ENCODE data around the gene SMCHD1. TPM values are rescaled to one million over a fixed set of nuclear protein-coding genes. Genes with fewer than 3 reads are reported as not detected.
"Not testable (repeated sequence)": the region's sequence is repeated elsewhere in the genome, so short reads cannot be mapped to it uniquely, and the experiment has no call there.

Gene SMCHD1
- total RNA-seq, 2 experiments from 2014 or later: 137 to 142 TPM

- Mint-ChIP-seq H3K4me1 (ENCODE audit: low read depth) (peaks cover 31% of the 10 kb centered on the region), H3K27ac (peak overlapping the region; percentile 4)
Observed at GRCh38 chr18:2716394-2717326, 61.1 kb downstream of the SMCHD1 start.

DNA sequence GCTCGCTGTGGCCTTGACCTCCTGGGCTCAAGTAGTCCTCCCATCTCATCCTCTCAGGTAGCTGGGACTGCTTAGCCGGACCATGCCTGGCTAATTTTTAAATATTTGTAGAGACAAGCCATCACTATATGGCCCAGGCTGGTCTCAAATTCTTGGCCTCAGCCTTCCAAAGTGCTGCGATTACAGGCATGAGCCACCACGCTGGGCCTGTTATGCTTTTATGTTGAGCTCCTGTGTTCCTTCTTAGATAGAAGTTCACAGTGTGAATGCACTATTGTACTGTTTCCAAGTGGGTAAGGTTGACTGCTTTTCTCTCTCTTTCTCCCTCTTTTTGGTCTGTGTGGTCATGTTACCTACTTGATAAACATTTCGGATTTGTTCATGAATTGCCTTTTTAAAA is 61.9 kb downstream of the SMCHD1 start:
- H3K9me3 Mint-ChIP-seq (ENCODE audit: insufficient read depth): no peaks in the 10 kb centered on the region
- H3K4me3 Mint-ChIP-seq: no peak overlapping the region
- POLR2A ChIA-PET: no interaction called here
- ATAC-seq (no peak), DNase-seq (no peak)
- CTCF ChIA-PET: interaction anchor here (0.5 kb wide), 1 partner anchor 284 kb away, joined by 3 read pairs; no protein-coding TSS in a partner anchor
- peaks cover 26% of the 10 kb centered on the region for H3K4me1 Mint-ChIP-seq (ENCODE audit: low read depth)
- peaks cover 80% of the 10 kb centered on the region for H3K36me3 Mint-ChIP-seq (ENCODE audit: low read depth)
- H3K27ac Mint-ChIP-seq: no peak overlapping the region
- H3K27me3 Mint-ChIP-seq (ENCODE audit: low read depth): no peaks in the 10 kb centered on the region

More at GRCh38 chr18:2716394-2717326, 61.1 kb downstream of the SMCHD1 start:
- peaks cover 86% of the 10 kb centered on the region for H3K36me3 Mint-ChIP-seq (ENCODE audit: low read depth)
- ChIA-PET POLR2A (no interaction called here), CTCF (no interaction called here)
- H3K9me3 Mint-ChIP-seq (ENCODE audit: insufficient read depth): no peaks in the 10 kb centered on the region
- ATAC-seq: no peak
- no peak overlapping the region for H3K4me3 Mint-ChIP-seq
- no peaks in the 10 kb centered on the region for H3K27me3 Mint-ChIP-seq (ENCODE audit: low read depth)
- DNase-seq: no peak

- Mint-ChIP-seq H3K27me3 (ENCODE audit: low read depth) (no peaks in the 10 kb centered on the region), H3K27ac (no peak overlapping the region), H3K36me3 (ENCODE audit: low read depth) (peaks cover 79% of the 10 kb centered on the region), H3K9me3 (ENCODE audit: insufficient read depth) (no peaks in the 10 kb centered on the region), H3K4me3 (no peak overlapping the region), H3K4me1 (ENCODE audit: low read depth) (peaks cover 19% of the 10 kb centered on the region)
- POLR2A ChIA-PET: no interaction called here
- DNase-seq (no peak), ATAC-seq (no peak)
- CTCF ChIA-PET: no interaction called here
Observed at GRCh38 chr18:2719040-2719439, 63.5 kb downstream of the SMCHD1 start.

GRCh38 chr18:2723207-2723606 is 67.7 kb downstream of the SMCHD1 start:
- Mint-ChIP-seq H3K27me3 (ENCODE audit: low read depth) (no peaks in the 10 kb centered on the region), H3K27ac (peak overlapping the region; percentile 12), H3K4me1 (ENCODE audit: low read depth) (peaks cover 10% of the 10 kb centered on the region), H3K36me3 (ENCODE audit: low read depth) (peaks cover 69% of the 10 kb centered on the region), H3K9me3 (ENCODE audit: insufficient read depth) (no peaks in the 10 kb centered on the region), H3K4me3 (no peak overlapping the region)
- ATAC-seq (no peak), DNase-seq (no peak)
- CTCF ChIA-PET: interaction anchor here (1.3 kb wide), 1 partner anchor 49 kb away, joined by 3 read pairs; no protein-coding TSS in a partner anchor
- POLR2A ChIA-PET: interaction anchor here (1.2 kb wide), 1 partner anchor 86 kb away, joined by 3 read pairs; no protein-coding TSS in a partner anchor

DNA sequence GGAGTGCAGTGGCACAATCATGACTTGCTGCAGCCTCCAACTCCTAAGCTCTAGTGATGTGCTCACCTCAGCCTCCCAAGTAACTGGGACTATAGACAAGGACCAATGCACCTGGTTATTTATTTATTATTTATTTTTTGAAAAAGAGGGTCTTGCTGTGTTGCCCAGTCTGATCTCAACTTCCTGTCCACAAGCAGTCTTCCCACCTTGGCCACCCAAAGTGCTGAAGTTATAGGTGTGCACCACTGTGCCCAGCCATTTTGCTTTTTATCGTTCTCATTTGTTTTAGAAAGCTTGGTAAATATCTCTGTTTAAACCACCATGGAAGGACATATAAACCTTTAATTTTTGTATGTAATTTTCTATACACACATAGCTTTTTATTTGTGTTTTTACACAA is 74.2 kb downstream of the SMCHD1 start:
- Mint-ChIP-seq H3K9me3 (ENCODE audit: insufficient read depth) (no peaks in the 10 kb centered on the region), H3K27ac (no peak overlapping the region), H3K4me1 (ENCODE audit: low read depth) (peaks cover 2% of the 10 kb centered on the region), H3K36me3 (ENCODE audit: low read depth) (peaks cover 75% of the 10 kb centered on the region), H3K27me3 (ENCODE audit: low read depth) (no peaks in the 10 kb centered on the region), H3K4me3 (no peak overlapping the region)
- ATAC-seq: no peak
- no peak for DNase-seq
- POLR2A ChIA-PET: interaction anchor here (1.1 to 1.4 kb wide), 2 partner anchors 55 to 158 kb away, joined by 3 read pairs; no protein-coding TSS in a partner anchor
- CTCF ChIA-PET: interaction anchor here (1.3 kb wide), 1 partner anchor 156 kb away, joined by 3 read pairs; no protein-coding TSS in a partner anchor

DNA sequence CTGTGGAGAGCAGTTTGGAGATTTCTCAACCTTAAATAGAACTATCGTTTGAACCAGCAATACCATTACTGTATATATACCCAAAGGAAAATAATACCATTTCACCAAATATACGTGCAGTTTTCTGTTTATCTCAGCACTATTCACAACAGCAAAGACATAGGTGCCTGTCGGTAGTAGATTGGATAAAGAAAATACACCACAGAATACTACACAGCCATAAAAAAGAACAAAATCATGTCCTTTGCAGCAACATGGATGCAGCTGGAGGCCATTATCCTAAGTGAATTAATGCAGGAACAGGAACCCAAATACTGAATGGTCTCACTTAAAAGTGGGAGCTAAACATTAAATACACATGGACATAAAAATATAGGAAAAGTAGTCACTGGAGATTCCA is 81.3 kb downstream of the SMCHD1 start:
- H3K4me1 Mint-ChIP-seq (ENCODE audit: low read depth): peaks cover 4% of the 10 kb centered on the region
- H3K9me3 Mint-ChIP-seq (ENCODE audit: insufficient read depth): no peaks in the 10 kb centered on the region
- no peaks in the 10 kb centered on the region for H3K27me3 Mint-ChIP-seq (ENCODE audit: low read depth)
- ATAC-seq (no peak), DNase-seq (no peak)
- H3K36me3 Mint-ChIP-seq (ENCODE audit: low read depth): peaks cover 85% of the 10 kb centered on the region
- ChIA-PET CTCF (no interaction called here), POLR2A (no interaction called here)
- H3K27ac Mint-ChIP-seq: no peak overlapping the region
- H3K4me3 Mint-ChIP-seq: no peak overlapping the region

GRCh38 chr18:2740082-2740481 is 84.6 kb downstream of the SMCHD1 start:
- H3K4me3 Mint-ChIP-seq; H3K4me1 Mint-ChIP-seq (ENCODE audit: low read depth); H3K9me3 Mint-ChIP-seq (ENCODE audit: insufficient read depth); ATAC-seq; H3K27me3 Mint-ChIP-seq (ENCODE audit: low read depth); CTCF ChIA-PET; DNase-seq; POLR2A ChIA-PET: not testable (repeated sequence)
- H3K36me3 Mint-ChIP-seq (ENCODE audit: low read depth): peaks cover 86% of the 10 kb centered on the region
- peak overlapping the region; percentile 37 for H3K27ac Mint-ChIP-seq

GRCh38 chr18:2746274-2746673 is 90.7 kb downstream of the SMCHD1 start:
- Mint-ChIP-seq H3K27me3 (ENCODE audit: low read depth) (no peaks in the 10 kb centered on the region), H3K4me1 (ENCODE audit: low read depth) (peaks cover 21% of the 10 kb centered on the region), H3K36me3 (ENCODE audit: low read depth) (peaks cover 79% of the 10 kb centered on the region), H3K27ac (no peak overlapping the region), H3K4me3 (no peak overlapping the region), H3K9me3 (ENCODE audit: insufficient read depth) (no peaks in the 10 kb centered on the region)
- POLR2A ChIA-PET: no interaction called here
- CTCF ChIA-PET: no interaction called here
- no peak for DNase-seq
- ATAC-seq: no peak

GRCh38 chr18:2758309-2758708 is 102.8 kb downstream of the SMCHD1 start:
- Mint-ChIP-seq H3K9me3 (ENCODE audit: insufficient read depth) (no peaks in the 10 kb centered on the region), H3K36me3 (ENCODE audit: low read depth) (peaks cover 54% of the 10 kb centered on the region), H3K4me3 (no peak overlapping the region), H3K27me3 (ENCODE audit: low read depth) (no peaks in the 10 kb centered on the region), H3K4me1 (ENCODE audit: low read depth) (peaks cover 16% of the 10 kb centered on the region), H3K27ac (peak overlapping the region; percentile 55)
- DNase-seq (no peak), ATAC-seq (no peak)
- ChIA-PET CTCF (no interaction called here), POLR2A (no interaction called here)

GRCh38 chr18:2774669-2775068 is 119.1 kb downstream of the SMCHD1 start:
- Mint-ChIP-seq H3K36me3 (ENCODE audit: low read depth) (peaks cover 68% of the 10 kb centered on the region), H3K4me1 (ENCODE audit: low read depth) (no peaks in the 10 kb centered on the region), H3K27me3 (ENCODE audit: low read depth) (no peaks in the 10 kb centered on the region), H3K9me3 (ENCODE audit: insufficient read depth) (no peaks in the 10 kb centered on the region), H3K27ac (no peak overlapping the region), H3K4me3 (no peak overlapping the region)
- ChIA-PET CTCF (no interaction called here), POLR2A (no interaction called here)
- ATAC-seq (no peak), DNase-seq (no peak)

GRCh38 chr18:2776601-2777000 is 121.1 kb downstream of the SMCHD1 start:
- Mint-ChIP-seq H3K36me3 (ENCODE audit: low read depth) (peaks cover 64% of the 10 kb centered on the region), H3K9me3 (ENCODE audit: insufficient read depth) (no peaks in the 10 kb centered on the region), H3K4me1 (ENCODE audit: low read depth) (no peaks in the 10 kb centered on the region), H3K27me3 (ENCODE audit: low read depth) (no peaks in the 10 kb centered on the region), H3K4me3 (no peak overlapping the region), H3K27ac (no peak overlapping the region)
- no peak for DNase-seq
- no peak for ATAC-seq
- ChIA-PET CTCF (interaction anchor here (1.0 kb wide), 1 partner anchor 9 kb away, joined by 3 read pairs; no protein-coding TSS in a partner anchor), POLR2A (interaction anchor here (0.7 kb wide), 1 partner anchor 66 kb away, joined by 4 read pairs; no protein-coding TSS in a partner anchor)

- CTCF ChIA-PET: interaction anchor here (1.0 kb wide), 1 partner anchor 8 kb away, joined by 3 read pairs; no protein-coding TSS in a partner anchor
- H3K4me3 Mint-ChIP-seq: no peak overlapping the region
- ATAC-seq (no peak), DNase-seq (no peak)
- POLR2A ChIA-PET: interaction anchor here (0.7 kb wide), 1 partner anchor 66 kb away, joined by 4 read pairs; no protein-coding TSS in a partner anchor
- no peak overlapping the region for H3K27ac Mint-ChIP-seq
- H3K36me3 Mint-ChIP-seq (ENCODE audit: low read depth): peaks cover 67% of the 10 kb centered on the region
- no peaks in the 10 kb centered on the region for H3K9me3 Mint-ChIP-seq (ENCODE audit: insufficient read depth)
- H3K27me3 Mint-ChIP-seq (ENCODE audit: low read depth): no peaks in the 10 kb centered on the region
- no peaks in the 10 kb centered on the region for H3K4me1 Mint-ChIP-seq (ENCODE audit: low read depth)
Observed at GRCh38 chr18:2777241-2777640, 121.7 kb downstream of the SMCHD1 start.
